HG02885 (cell line): ENCODE results near the gene BTBD19.
A peak's percentile ranks its signal among the peaks of the same experiment; 100 is the strongest.
"Not testable (repeated sequence)": the region's sequence is repeated elsewhere in the genome, so short reads cannot be mapped to it uniquely, and the experiment has no call there.

Source experiments
- ATAC-seq: cut with Tn5 transposase; IDR thresholded peaks from one replicate; pipeline ENCODE4 v1.9.1; 2021; ENCODE audit warnings: mild to moderate bottlenecking; ENCODE audit not compliant: unreplicated experiment, poor library complexity

The BTBD19 gene

DNA sequence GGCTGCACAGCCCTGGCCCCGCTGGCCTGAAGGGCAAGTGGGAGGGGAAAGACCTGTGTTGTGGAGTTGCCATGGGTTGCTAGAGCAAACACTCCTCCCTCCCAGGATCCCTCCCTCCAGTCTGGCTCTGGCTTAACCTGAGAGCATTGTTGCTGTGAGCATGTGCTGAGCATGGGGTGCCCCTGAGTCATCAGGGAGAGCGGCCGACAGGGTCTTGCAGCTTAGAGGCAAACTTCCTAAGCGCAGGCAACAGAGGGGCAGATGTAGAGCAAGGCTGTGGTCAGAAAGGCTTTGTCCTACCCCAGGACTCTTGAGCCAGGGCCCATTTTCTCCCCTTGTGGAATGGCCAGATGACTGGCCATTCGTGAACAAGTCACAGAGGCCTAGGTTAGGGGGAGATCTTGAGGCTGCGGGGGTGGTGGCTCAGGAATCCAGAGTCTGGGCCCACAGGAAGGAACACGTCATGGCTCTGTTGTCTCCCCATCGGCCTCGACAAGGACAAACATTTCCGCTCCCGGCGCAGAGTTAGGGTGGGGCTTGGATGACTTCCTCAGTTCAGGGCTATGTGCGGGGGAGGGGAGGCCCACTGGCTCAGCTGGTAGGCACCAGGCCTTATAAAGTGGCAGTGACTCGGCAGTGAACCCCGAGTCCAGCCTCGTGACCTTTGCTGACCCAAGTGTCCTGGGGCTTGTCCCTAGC lies 810 bp upstream of the BTBD19 start:
- peak; percentile 44 for ATAC-seq

DNA sequence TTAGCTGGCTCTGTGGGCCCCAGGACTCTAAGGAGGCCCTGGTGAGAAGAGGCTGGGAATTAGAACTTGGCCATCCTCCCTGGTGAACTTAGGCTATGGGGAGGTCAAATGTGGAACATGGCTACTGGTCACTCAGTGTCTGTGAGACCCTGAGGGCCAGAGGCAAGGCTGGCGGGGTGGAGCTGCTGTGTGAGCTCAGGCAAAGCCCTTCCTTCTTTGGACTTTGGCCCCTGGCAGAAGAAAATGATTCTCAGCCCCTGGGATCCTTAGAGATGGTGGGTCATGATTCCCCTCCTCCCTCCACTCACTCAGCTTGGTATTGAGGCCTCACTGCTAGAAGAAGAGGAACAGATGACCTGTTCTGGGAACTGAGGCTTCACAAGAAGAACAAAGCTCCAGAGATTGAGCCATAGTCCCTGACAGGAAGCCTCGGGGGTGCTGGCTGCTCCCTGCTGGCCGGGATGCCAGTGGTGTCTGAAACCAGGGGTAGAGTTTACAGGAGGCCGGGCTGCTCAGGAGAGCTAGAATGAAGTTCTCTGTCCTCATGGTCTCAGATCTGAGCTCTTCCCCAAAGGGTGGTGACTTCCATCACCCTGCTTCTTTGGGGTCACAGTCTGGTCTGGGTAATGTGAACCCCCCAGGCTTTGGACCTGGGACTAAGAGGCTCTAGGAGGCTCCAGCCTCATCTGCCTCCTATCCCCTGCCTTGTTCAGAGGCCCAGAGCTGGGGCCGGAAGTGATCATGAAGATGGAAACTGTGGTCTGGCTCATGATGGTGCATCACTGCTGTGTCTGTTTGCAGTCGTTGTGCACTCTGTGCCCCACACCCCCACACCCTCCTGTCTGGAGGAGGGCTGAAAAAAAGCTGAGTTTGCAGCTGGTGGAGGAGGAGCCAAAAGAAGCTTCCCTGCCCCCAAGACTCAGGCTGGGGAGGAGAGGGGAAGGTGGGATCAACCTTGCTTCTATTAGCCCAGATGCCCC lies 905 bp downstream of the BTBD19 start:
- ATAC-seq: peak; percentile 50

DNA sequence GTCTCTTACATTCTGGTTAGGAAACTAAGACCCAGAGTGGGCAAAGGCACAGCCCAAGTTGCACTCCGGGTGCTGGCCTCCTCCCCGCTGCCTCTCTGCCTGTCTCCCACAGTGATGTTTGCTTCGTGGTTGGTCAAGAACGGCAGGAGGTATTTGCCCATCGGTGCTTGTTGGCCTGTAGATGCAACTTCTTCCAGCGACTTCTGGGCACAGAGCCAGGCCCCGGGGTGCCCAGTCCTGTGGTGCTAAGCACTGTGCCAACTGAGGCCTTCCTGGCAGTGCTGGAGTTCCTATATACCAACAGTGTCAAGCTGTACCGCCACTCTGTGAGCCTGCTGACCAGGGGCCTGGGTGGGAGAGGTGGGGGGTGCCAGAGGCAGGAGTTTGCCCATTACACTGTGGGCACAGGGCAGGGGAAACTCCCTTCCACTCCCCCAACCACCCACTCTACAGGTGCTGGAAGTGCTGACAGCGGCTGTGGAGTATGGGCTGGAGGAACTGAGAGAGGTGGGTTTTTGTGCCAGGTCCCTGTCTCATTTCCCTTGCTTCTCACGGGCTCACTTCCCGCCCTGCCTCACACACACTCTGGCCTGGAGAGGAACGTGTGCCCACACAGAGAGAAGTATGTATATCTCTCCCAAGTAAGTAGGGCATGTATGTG lies 1.9 kb downstream of the BTBD19 start:
- no peak for ATAC-seq

DNA sequence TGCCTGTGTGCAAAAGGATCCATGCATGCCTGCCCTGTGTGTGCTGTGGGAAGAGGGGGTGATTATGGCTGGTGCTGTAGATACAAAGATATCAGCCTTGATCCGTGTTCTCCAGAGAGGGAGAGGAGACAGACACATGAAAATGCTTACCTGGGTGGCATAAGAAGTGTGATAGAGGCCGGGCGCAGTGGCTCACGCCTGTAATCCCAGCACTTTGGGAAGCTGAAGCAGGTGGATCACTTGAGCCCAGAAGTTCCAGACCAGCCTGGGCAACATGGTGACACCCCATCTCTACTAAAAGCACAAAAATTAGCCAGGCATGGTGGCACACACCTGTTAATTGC lies 2.4 kb downstream of the BTBD19 start:
- ATAC-seq: not testable (repeated sequence)

DNA sequence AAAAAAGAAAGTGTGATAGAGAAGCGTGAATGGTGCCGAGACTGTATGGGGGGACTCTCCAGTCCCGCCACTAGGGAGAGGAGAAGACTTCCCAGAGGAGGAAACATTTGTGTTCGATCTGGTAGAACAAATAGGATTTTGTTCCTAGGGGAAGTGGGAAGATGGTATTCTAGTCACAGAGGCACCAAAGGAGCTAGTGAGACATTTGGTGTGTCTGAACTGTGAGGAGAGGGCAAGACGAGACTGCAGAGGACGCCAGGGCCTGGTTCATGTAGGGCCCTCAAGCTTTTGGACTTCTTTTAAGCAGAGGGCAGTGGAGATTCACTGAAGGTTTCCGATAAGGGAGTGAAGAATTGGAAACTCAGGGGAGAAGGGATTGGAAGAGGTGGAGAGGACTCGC lies 2.9 kb downstream of the BTBD19 start:
- no peak for ATAC-seq

DNA sequence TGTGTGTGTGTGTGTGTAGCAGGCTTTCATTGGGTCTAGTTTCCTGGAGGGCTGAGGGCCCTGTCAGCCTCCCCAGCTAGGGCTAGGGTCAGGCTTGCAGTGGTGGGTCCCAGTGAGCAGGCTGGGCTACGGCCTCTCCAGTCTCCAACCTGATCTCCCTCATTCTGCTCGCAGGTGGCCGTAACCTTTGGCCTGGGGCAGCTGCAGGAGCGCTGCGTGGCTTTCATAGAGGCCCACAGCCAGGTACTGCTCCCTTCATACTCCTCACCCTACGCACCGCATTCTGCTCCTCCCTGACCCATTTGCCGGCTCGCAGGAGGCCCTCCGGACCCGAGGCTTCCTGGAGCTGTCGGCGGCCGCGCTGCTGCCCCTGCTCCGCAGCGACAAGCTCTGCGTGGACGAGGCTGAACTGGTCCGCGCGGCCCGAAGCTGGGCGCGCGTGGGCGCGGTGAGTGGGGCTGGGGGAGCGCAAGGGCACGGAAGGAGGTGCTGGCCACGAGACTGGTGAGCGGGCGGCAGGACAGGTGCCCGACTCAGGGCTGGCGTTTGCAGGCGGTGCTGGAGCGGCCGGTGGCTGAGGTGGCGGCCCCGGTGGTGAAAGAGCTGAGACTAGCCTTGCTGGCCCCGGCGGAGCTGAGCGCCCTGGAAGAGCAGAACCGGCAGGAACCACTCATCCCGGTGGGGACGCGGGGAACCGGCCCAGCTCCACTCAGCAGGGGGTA lies 4.7 kb downstream of the BTBD19 start:
- ATAC-seq: no peak

DNA sequence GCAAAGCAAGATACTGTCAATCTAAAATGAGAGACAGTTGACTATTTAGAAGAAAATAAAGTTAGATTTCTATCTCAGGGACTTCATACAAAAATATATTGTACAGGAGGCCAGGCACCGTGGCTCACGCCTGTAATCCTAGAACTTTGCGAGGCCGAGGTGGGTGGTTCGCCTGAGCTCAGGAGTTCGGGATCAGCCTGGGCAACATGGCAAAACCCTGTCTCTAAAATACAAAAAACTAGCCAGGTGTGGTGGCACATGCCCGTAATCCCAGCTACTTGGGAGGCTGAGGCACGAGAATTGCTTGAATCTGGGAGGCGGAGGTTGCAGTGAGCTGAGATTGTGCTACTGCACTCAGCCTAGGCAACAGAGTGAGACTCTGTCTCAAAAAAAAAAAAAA lies 7.6 kb downstream of the BTBD19 start:
- not testable (repeated sequence) for ATAC-seq

DNA sequence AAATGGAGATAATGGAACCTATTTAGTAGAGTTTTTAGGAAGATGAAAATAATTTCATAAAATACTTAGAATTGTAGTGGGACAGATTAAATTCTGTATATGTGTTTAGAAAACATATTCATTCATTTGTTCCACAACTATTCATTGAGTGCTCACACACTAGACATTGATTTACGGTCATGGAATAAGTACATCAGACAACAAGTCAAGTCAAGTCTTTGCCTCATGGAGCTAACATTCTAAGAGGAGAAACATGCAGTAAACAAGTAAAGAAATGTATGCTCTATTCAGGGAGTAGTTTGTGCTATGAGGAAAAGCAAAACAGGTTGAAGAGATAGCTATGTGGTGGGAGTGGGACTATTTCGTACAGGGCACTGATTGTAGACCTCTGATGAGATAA lies 9.0 kb downstream of the BTBD19 start:
- no peak for ATAC-seq

DNA sequence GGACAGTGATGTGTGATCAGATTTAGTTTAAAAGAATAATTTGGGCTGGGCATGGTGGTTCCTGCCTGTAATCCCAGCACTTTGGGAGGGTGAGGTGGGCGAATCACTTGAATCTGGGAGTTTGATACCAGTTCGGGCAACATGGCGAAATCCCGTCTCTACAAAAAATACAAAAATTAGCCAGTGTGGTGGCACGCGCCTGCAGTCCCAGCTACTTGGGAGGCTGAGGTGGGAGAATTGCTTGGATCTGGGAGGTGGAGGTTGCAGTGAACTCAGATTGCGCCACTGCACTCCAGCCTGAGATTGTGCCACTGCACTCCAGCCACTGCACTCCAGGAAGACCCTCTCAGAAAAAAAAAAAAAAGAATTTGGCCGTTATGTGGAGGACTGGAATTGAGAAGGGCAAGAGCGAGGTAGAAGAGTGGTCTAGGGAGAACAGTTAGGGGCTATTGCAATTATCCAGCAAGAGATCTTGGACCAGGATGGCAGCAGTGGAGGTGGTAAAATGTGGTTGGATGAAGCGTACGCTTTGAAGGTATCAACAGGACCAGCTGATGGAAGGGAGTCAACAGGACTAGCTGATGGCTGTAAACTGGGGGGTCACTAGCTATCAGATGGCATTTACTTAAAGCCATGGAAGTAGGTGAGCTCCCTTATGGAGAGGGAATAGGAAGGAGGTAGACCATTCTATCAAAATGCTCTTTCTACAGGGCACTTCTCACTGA lies 9.6 kb downstream of the BTBD19 start:
- ATAC-seq: no peak

DNA sequence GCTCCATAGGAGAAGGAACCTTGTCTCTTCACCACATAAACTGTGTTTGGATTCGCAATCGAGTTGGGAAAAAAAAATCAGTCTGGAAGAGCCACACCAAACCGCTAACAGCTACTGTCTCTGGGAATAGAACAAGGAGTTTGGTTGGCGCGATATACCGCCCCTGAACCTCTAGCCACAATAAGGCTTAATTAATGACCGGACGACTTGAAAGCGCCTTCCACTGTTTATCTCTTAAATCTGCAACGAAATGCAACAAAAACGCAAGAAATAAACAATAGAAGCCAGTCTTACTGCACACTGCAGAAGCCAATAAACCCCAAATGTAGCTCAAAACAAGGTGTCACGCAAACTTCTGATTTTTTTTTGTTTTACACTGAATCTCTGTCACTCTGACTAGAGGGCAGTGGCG lies 10.9 kb downstream of the BTBD19 start:
- no peak for ATAC-seq

DNA sequence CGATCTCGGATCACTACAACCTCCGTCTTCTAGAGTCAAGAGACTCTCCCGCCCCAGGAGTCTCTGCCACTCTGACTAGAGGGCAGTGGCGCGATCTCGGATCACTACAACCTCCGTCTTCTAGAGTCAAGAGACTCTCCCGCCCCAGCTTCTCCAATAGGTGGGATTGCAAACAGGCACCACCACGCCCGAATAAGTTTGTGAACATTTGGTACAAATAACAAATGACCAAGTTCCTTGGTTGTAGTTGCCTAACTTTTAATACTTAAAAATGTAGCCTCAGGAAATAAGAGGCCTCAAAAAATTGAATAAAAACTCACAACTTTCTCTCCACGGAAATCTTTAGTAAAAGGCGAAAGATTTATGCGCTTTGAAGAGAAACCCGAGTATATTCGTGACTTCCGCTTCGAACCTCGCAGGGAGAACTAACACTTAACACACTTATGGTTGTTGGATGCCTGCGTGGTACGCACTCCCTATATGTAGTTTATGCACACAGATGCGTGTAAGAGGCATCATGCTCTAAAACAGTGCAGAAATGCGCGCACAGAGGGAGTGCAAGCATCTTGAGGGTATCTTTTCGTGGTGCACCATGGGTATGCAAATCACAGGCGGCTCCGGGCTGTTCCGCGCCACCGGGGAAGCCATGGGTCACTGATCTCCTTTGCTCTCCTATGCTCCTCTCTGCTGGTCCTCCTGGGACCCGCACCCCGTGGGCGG lies 11.4 kb downstream of the BTBD19 start:
- ATAC-seq: peak; percentile 81

DNA sequence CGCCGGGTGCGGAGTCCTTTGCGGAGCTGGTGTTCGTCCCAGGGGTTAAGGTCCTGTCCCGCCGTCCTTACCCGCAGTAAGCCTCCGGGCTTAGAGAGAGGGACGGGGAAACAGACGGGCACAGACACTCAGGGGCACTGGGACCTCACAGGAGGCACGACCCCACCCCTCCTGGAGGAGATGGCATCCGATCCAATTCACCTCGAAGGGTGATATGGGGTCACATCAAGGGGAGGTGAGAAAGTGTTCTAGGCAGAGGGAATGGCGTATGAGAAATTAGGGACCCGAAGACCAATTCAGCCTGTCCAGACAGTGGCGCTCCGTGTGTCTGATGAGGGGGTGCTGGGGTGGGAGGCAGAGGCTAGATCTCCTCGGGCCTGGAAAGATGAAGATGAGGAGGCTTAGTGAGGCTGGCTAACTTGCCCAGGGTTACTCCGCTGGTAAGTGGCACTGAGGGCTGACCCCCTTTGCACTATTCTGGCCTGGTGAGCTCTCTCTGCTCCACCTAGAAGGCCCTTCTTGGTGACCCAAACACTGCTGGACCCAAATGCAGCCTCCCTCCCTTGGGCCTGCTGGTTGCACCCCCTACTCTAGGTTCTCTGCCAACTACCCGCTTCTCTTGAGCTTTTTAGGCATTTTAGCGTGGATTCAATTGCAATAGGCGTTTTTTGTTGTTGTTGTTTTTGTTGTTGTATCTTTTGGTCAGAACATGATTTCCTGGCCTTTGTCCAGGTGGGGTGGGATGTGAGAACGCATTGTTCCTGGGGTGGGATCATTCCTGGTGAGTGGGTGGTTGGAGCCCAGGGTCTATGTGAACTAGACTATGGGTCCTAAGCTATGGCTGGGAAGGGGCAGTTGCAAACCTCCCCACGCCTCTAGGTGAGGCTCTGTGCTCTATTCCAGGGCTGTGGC lies 12.3 kb downstream of the BTBD19 start:
- no peak for ATAC-seq

DNA sequence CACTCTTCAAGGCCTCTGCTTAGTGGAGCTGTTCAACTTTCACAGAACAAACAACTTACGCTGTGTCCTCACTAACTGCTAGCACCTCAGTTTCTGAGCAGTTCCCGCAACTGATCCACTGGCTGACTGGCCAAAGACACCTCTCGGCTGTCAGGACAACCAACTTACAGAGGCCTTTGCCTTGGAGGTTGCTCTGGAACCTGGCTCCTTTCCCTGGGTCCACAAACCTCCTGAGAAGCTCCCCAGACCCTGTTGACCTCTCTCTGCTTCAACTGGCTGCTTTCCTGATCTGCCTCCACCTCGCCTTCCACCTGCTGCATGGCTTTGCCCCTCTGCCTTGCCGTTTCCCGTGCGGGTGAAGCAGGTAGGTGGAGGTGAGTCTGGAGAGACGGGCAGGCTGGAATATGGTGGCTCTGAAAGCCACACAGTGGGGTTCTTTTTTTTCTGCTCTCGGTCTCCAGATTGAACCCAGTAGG lies 13.0 kb downstream of the BTBD19 start:
- ATAC-seq: no peak

DNA sequence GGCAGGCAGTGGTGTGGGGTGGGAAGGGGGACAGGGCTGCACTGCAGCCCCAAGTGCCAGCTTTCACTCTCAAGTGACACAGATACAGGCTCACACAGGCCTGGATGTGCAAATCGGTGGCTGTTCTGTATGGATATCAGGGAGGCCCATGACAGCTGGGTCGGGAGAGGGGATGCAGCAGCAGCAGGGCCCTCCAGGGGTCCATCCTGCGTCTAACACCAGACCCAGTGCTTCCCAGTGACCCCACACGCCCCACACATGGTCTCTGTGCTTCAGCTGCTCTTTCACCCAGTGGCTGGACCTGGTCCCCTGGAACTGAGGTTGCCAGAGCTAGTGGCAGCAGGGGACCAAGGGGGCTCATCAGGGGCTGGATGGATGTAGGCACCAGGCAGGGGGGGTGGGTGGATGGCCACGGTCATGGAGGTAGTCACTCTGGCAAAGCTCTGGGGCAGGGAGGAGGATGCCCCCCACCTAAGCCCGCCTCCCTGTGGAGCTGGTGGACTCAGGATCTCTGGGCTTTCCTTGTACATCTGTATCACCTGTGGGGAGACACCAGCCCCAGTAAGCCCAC lies 13.9 kb downstream of the BTBD19 start:
- ATAC-seq: no peak

DNA sequence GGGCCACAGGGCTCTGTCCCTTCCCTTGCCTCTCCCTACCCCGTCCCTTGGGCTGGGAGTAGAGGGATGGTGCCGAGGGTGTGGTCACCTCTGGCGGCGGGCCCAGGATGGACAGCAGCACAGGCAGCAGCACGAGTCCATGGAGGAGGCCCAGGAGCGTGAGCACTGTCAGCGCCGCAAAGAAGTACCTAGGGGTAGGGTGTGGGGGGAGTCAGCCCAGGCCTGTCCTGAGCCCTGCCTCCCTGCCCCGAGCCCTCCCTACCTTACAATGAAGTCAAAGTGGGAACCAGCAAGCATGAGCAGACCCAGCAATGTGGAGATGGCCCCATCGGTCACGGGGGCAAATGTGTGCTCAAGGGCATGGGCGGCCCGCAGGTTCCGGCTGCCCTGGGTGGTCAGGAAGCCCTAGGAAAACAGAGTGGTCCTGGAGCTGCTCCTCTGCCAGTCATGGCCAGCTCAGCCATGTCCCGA lies 14.7 kb downstream of the BTBD19 start:
- ATAC-seq: no peak

DNA sequence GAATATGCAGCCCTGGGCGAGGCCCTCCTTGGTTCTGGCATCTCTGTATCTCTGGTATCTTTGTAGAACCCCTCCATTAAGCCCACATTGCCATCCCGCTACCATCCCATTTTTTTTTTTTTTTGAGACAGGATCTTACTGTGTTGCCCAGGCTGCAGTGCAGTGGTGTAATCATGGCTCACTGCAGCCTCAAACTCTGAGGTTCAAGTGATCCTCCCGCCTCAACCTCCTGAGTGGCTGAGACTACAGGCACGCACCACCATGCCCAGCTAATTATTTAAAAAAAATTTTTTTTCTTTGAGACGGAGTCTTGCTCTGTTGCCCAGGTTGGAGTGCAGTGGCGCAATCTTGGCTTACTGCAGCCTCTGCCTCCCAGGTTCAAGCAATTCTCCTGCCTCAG lies 16.1 kb downstream of the BTBD19 start:
- ATAC-seq: not testable (repeated sequence)

DNA sequence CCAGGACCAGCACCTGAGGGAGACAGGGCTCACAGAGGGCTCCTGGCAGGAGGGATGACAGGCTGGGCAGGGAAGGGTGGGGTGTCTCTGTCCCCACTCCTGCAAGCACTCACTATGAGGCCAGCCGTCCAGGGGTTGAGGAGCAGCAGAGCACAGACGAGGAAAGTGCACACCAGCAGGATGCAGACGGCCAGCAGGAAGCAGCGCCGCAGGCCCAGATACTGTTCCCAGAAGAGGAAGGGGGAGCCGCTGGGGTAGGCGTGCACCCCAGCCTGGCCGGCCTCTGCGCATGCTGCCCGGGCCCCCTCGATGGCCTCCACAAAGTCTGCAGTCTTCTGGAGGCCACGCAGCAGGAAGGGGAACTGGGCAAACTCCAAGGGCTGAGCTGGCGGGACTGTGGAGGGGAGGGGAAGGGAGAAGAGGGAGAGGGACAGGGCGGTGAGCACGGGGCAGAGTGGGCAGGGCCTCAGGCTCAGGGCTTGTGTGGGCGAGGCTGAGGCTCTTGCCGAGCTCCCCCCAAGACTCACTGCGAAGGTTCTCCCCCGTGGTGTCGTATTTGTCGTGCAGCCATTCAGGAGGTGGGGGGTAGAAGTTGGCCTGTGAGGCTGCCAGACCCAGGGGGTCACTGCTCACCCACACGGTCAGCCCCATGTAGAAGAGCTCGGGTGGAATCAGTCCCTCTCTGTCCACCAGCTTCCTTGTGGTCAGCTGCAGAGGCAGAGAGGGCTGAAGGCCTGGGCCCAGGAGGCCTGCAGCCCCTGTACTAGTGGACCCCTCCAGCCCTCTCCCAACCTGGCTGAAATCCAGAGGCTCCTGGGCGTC lies 18.3 kb downstream of the BTBD19 start:
- no peak for ATAC-seq
